Dendritic cell treated with granulocyte-macrophage colony-stimulating factor and Interleukin-4, amounts not matched to agents 40 ng/mL and 50 ng/mL, for 4 days (primary cell): ENCODE results near the gene ALKBH5.

Source experiments
- H3K27ac Mint-ChIP-seq: one replicate; pipeline ENCODE4 v1.8.0; 2022; ENCODE audit warnings: mild to moderate bottlenecking, mixed read lengths
- H3K27me3 Mint-ChIP-seq: one replicate; pipeline ENCODE4 v1.8.0; 2022; ENCODE audit warnings: mild to moderate bottlenecking, mixed read lengths
- H3K36me3 Mint-ChIP-seq: one replicate; pipeline ENCODE4 v1.8.0; 2022; ENCODE audit warnings: low read depth, mixed read lengths
- H3K4me1 Mint-ChIP-seq: one replicate; pipeline ENCODE4 v1.8.0; 2022; ENCODE audit warnings: low read depth, mixed read lengths
- H3K4me3 Mint-ChIP-seq: one replicate; pipeline ENCODE4 v1.8.0; 2022; ENCODE audit warnings: mild to moderate bottlenecking, moderate library complexity, mixed read lengths
- H3K9me3 Mint-ChIP-seq: one replicate; pipeline ENCODE4 v1.8.0; 2022; ENCODE audit warnings: mixed read lengths
- intact Hi-C: fragments of 100-400 bp; cut with micrococcal nuclease; formaldehyde crosslinking; loops from one replicate; pipeline ENCODE4 v1.15.0; 2022

The ALKBH5 gene

GRCh38 chr17:18166894-18167293, 16.7 kb upstream of the ALKBH5 start:
- Mint-ChIP-seq H3K4me1 (peaks cover 19% of the 10 kb centered on the region), H3K27ac (no peak overlapping the region), H3K36me3 (no peaks in the 10 kb centered on the region), H3K4me3 (no peak overlapping the region), H3K27me3 (no peaks in the 10 kb centered on the region), H3K9me3 (no peaks in the 10 kb centered on the region)
- intact Hi-C loops = no loop called here

- no peaks in the 10 kb centered on the region for H3K36me3 Mint-ChIP-seq
- H3K4me3 Mint-ChIP-seq = no peak overlapping the region
- no peaks in the 10 kb centered on the region for H3K27me3 Mint-ChIP-seq
- intact Hi-C loops = no loop called here
- H3K4me1 Mint-ChIP-seq = peaks cover 19% of the 10 kb centered on the region
- no peaks in the 10 kb centered on the region for H3K9me3 Mint-ChIP-seq
- no peak overlapping the region for H3K27ac Mint-ChIP-seq
Observed at GRCh38 chr17:18167421-18167820, 16.2 kb upstream of the ALKBH5 start.

- peaks cover 52% of the 10 kb centered on the region for H3K4me1 Mint-ChIP-seq
- H3K27me3 Mint-ChIP-seq = no peaks in the 10 kb centered on the region
- H3K27ac Mint-ChIP-seq = peak overlapping the region; percentile 39
- intact Hi-C loops = no loop called here
- peaks cover 8% of the 10 kb centered on the region for H3K9me3 Mint-ChIP-seq
- no peak overlapping the region for H3K4me3 Mint-ChIP-seq
- no peaks in the 10 kb centered on the region for H3K36me3 Mint-ChIP-seq
Observed at GRCh38 chr17:18172531-18173278, 10.9 kb upstream of the ALKBH5 start.

GRCh38 chr17:18173740-18174139, 9.9 kb upstream of the ALKBH5 start:
- Mint-ChIP-seq H3K4me3 (no peak overlapping the region), H3K27me3 (no peaks in the 10 kb centered on the region), H3K27ac (no peak overlapping the region), H3K9me3 (peaks cover 8% of the 10 kb centered on the region), H3K4me1 (peaks cover 52% of the 10 kb centered on the region), H3K36me3 (no peaks in the 10 kb centered on the region)
- intact Hi-C loops = no loop called here

GRCh38 chr17:18176176-18176575, 7.5 kb upstream of the ALKBH5 start:
- H3K27ac Mint-ChIP-seq = peak overlapping the region; percentile 70
- no peaks in the 10 kb centered on the region for H3K36me3 Mint-ChIP-seq
- H3K4me3 Mint-ChIP-seq = no peak overlapping the region
- intact Hi-C loops = no loop called here
- H3K27me3 Mint-ChIP-seq = no peaks in the 10 kb centered on the region
- peaks cover 54% of the 10 kb centered on the region for H3K4me1 Mint-ChIP-seq
- H3K9me3 Mint-ChIP-seq = peaks cover 8% of the 10 kb centered on the region

GRCh38 chr17:18177133-18177532, 6.5 kb upstream of the ALKBH5 start:
- Mint-ChIP-seq H3K27ac (peak overlapping the region; percentile 70), H3K27me3 (no peaks in the 10 kb centered on the region), H3K4me3 (no peak overlapping the region), H3K4me1 (peaks cover 54% of the 10 kb centered on the region), H3K9me3 (peaks cover 8% of the 10 kb centered on the region), H3K36me3 (no peaks in the 10 kb centered on the region)
- intact Hi-C loops = no loop called here

- Mint-ChIP-seq H3K27me3 (no peaks in the 10 kb centered on the region), H3K27ac (no peak overlapping the region), H3K4me1 (peaks cover 54% of the 10 kb centered on the region), H3K36me3 (no peaks in the 10 kb centered on the region), H3K9me3 (peaks cover 8% of the 10 kb centered on the region), H3K4me3 (no peak overlapping the region)
- intact Hi-C loops = no loop called here
Observed at GRCh38 chr17:18177722-18178121, 5.9 kb upstream of the ALKBH5 start.

GRCh38 chr17:18179196-18179595, 4.4 kb upstream of the ALKBH5 start:
- H3K27me3 Mint-ChIP-seq = no peaks in the 10 kb centered on the region
- H3K27ac Mint-ChIP-seq = no peak overlapping the region
- no peak overlapping the region for H3K4me3 Mint-ChIP-seq
- peaks cover 7% of the 10 kb centered on the region for H3K36me3 Mint-ChIP-seq
- intact Hi-C loops = no loop called here
- H3K4me1 Mint-ChIP-seq = peaks cover 47% of the 10 kb centered on the region
- H3K9me3 Mint-ChIP-seq = peaks cover 8% of the 10 kb centered on the region

GRCh38 chr17:18179804-18180203, 3.8 kb upstream of the ALKBH5 start:
- H3K36me3 Mint-ChIP-seq = peaks cover 13% of the 10 kb centered on the region
- intact Hi-C loops = no loop called here
- H3K9me3 Mint-ChIP-seq = peaks cover 8% of the 10 kb centered on the region
- no peak overlapping the region for H3K27ac Mint-ChIP-seq
- peaks cover 51% of the 10 kb centered on the region for H3K4me1 Mint-ChIP-seq
- no peaks in the 10 kb centered on the region for H3K27me3 Mint-ChIP-seq
- H3K4me3 Mint-ChIP-seq = no peak overlapping the region

- no peaks in the 10 kb centered on the region for H3K9me3 Mint-ChIP-seq
- no peak overlapping the region for H3K4me3 Mint-ChIP-seq
- intact Hi-C loops = no loop called here
- peaks cover 23% of the 10 kb centered on the region for H3K36me3 Mint-ChIP-seq
- peak overlapping the region; percentile 98 for H3K27ac Mint-ChIP-seq
- no peaks in the 10 kb centered on the region for H3K27me3 Mint-ChIP-seq
- H3K4me1 Mint-ChIP-seq = peaks cover 56% of the 10 kb centered on the region
Observed at GRCh38 chr17:18181358-18181757, 2.3 kb upstream of the ALKBH5 start.

- intact Hi-C loops = loop anchor here (2.0 kb wide), 1 partner anchor 74 kb away; no protein-coding TSS in a partner anchor
- peaks cover 57% of the 10 kb centered on the region for H3K4me1 Mint-ChIP-seq
- H3K9me3 Mint-ChIP-seq = no peaks in the 10 kb centered on the region
- H3K27me3 Mint-ChIP-seq = no peaks in the 10 kb centered on the region
- H3K27ac Mint-ChIP-seq = peak overlapping the region; percentile 98
- peak overlapping the region; percentile 90 for H3K4me3 Mint-ChIP-seq
- peaks cover 32% of the 10 kb centered on the region for H3K36me3 Mint-ChIP-seq
Observed at GRCh38 chr17:18182110-18182977, 1.3 kb upstream of the ALKBH5 start.

GRCh38 chr17:18182978-18183333, 672 bp upstream of the ALKBH5 start:
- Mint-ChIP-seq H3K27ac (peak overlapping the region; percentile 98), H3K27me3 (no peaks in the 10 kb centered on the region), H3K9me3 (no peaks in the 10 kb centered on the region), H3K4me1 (peaks cover 63% of the 10 kb centered on the region), H3K4me3 (peak overlapping the region; percentile 90), H3K36me3 (peaks cover 38% of the 10 kb centered on the region)
- intact Hi-C loops = loop anchor here (1.0 to 2.0 kb wide), 2 partner anchors 25 to 74 kb away; no protein-coding TSS in a partner anchor

GRCh38 chr17:18184143-18185031, 759 bp downstream of the ALKBH5 start:
- Mint-ChIP-seq H3K27me3 (no peaks in the 10 kb centered on the region), H3K36me3 (peaks cover 53% of the 10 kb centered on the region), H3K27ac (peak overlapping the region; percentile 98), H3K4me1 (peaks cover 74% of the 10 kb centered on the region), H3K4me3 (peak overlapping the region; percentile 90), H3K9me3 (no peaks in the 10 kb centered on the region)
- intact Hi-C loops = loop anchor here (5.0 kb wide), 1 partner anchor 42 kb away; no protein-coding TSS in a partner anchor
